Stimulated activated CD4-positive, alpha-beta T cell treated with anti-CD3 and anti-CD28 coated beads, Interleukin-4, amount 100 ng/mL, for 4 hours (primary cell): Measurements from ENCODE around the gene GSTO2.
A peak's percentile ranks its signal among the peaks of the same experiment; 100 is the strongest.

Source experiments
- DNase-seq, 2 experiments: peaks; one replicate each; pipeline ENCODE4 v3.0.0-alpha.2; 2020

The GSTO2 gene

GRCh38 chr10:104327745-104328645 is 59.0 kb downstream of the GSTO2 start:
- DNase-seq, result no peak

DNA sequence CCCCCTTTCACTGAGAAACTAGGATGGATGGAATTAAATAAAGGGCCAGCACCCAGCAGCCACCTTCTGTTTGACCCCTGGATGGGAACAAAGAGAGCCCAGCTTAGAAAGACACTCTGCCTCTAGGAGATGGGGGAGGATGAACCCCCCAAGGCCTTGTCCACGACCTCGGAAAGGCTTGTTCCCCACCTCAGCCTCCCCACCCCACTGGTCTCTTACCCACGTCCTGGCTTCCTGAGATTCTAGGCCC is 59.6 kb downstream of the GSTO2 start:
- no peak for DNase-seq

GRCh38 chr10:104328896-104329710 is 60.1 kb downstream of the GSTO2 start:
- peak; percentile 53 to 89 for DNase-seq

DNA sequence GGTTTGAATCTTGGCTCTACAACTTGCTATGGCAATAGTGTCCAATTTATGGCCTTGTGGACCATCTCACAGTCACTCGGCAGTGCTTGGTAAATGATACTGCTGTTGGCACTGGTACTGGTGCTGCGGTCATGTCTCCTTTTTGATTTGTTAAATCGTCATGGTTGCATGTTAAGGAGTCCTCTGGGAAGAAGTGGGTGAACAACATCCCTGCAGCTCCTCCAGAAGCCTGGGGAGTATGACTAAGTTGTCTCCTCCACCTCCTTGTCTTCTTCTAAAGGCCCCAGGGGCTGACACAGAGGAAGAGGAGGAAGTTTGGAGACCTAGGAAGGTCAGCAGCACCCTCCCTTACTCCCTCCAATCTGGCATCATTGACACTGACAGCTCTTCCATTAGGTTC is 60.8 kb downstream of the GSTO2 start:
- no peak for DNase-seq

- DNase-seq, result no peak
These were observed 61.5 kb downstream of the GSTO2 start for GRCh38 chr10:104330168-104331110.

DNA sequence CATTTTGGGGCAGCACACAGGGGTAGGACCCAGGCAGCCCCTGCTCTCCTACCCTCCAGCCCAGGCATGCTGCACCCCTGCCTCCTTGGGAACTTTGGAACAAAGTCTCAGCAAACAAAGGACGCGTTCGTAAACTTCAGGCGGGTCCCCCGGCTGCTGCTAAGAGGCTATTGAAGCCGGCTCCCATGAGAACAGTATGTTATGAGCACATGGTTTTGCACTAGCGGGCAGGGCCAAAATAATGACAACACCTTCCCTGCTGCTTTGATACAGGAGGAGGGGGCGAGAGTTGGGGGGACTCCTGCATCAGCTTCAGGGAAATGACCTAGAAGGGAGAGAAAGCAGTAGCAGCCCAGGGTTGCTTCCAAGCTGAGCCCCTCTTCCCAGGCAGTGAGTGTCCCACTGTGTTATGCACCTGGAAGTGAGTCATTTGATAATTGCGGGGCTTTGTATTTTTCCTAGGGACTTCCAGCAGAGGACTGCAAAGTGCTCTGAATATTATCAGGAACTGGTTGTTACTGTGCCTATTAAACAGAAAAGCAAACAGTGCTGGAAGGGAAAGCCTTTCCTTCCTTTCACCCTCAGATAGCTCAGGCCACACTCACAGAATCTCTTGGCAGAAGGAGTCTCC is 62.3 kb downstream of the GSTO2 start:
- DNase-seq, result no peak

DNA sequence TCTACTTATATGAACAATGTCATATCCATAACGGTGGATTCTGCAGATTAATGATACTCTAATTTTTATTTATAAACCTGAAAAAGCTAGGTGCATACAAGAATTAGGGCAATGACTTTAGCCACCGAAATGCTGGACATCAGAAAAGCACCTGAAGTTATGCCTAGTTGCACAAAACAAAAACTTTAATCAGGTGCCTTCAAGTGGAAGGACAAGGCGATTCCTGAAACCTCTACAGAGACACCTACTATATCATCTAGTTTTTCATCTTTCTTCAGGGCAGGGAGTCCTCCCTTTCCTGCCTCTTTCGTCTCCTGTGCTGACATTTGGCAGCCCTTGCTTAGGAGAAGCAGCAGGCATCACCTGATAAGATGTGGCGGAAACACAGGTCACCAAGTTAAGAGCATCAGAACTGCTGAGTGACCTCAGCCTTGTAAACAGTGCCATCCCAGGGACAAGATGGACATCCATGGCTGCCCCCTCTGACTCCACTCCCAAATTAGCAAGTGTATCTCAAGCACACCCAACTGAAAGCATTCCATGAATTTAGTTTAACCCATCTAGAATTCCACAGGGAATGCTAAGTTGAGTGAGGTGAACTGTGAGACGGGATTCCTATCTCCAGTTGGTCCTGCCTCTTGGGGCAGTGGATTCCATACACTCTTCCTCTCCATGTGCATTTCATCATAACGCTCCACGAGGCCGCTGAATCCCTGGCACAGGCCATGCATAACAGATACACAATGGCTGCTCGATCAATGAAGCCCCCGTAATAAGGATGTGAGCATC is 63.5 kb downstream of the GSTO2 start:
- DNase-seq, result no peak

DNA sequence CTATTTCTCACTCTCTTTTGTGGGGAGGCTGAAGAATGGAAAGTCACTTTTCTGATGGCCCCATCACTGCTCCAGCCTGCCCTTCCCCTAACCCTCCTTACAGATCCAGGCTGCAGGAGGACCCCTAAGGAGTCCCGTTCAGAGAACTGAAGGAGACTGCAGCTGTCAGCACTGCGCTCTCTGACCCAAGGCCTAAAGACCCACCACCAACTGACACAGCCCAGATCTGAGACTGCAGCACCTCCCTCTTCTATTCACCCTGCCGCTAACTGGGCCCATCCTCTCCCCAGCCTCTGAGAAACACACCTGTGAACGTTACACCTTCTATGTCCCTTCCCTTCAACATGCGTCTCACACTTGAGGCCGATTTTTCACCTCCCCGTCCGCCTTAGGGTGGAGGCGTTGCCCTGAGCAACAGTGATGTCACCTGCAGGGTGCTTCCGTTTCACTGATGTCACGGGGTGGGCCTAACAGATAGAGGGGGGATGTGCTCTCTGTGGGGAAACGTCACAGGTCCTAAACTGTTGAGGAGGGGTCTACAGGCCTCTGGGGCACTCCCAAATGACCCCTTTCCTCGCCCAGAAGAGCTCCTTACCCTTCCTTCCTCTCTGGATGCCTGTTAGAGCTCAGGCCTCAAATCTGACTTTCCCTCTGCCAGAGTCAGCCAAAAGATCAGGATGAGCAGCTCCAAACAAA is 64.2 kb downstream of the GSTO2 start:
- peak; percentile 35 to 72 for DNase-seq

- DNase-seq, result no peak
These were observed 64.9 kb downstream of the GSTO2 start for GRCh38 chr10:104333728-104334373.

- DNase-seq, result no peak
These were observed 65.6 kb downstream of the GSTO2 start for GRCh38 chr10:104334561-104334960.

- no peak for DNase-seq
These were observed 66.1 kb downstream of the GSTO2 start for GRCh38 chr10:104334965-104335650.

DNA sequence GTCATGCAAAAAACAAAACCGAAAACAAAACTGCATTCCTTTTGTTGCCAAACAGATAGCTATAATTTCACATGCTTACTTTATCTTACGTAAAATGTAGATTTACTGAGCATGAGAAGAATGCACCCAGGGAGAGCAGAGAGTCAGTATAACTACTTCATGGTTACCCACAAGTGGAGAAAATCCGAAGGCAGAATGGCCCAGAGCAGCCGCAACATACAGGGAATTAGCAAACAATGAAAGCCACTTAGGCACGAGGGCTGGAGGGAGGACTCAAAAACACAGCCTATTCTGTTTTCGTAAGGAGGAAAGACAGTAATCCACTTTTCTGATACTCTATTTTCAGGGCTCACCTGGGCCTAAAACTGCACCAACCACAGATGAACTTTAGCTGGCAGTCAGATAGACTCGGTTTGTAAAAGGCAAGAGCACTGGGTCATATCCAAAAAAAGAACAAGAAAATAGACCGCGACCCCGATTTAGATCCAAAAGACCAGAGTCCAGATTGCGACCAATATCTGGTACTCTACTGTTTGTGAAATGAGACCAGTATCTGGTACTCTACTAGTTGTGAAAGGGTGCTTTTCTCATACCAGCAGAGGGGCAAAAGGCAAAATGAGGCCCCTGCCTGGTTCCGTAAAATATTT is 68.0 kb downstream of the GSTO2 start:
- no peak for DNase-seq

GRCh38 chr10:104337521-104337984 is 68.6 kb downstream of the GSTO2 start:
- no peak for DNase-seq

DNA sequence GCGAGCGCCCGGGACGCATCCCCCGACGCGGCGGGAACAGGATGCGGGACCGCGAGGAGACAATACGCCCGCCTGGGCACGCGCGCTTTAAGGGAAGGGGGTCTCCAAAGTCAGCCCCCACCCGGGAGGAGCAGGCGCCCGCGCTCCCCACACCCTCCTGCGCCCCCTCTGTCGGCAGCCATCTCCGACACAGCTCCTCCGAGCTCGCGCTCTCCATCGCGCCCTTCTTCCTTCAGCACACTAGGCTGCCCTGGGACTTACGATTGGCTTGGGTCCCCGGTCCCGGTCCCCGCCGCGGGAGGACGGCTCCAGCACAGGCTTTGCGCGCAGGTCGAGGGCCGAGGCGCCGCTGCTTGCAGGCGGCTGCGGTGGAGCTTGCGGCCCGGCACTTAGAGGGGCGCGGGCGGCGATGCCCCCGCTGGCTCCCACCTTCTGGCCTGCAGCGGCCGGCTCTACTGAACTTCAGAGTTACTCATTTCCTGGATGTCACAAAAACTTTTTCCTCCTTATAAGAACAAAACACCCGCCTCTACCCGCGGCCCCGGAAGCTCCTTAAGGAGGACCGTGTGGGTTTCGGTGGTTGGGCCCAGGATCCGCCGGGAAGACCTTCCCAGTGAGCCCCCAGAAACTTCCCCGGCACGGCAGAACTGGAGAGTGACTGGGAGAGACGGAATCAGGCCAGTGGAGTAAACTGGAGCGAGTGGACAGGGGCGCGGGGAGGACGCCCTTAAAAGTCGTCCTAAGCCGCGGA is 69.2 kb downstream of the GSTO2 start, which contains the start of gene ITPRIP:
Gene ITPRIP, minus strand, starts transcription at position 481 of the 751 bp plus-strand sequence. CDS start 22,414 bp downstream, outside the sequence.
- peak; percentile 62 to 65 for DNase-seq

- no peak for DNase-seq
These were observed 70.6 kb downstream of the GSTO2 start for GRCh38 chr10:104339469-104340110.

GRCh38 chr10:104340111-104340526 is 71.1 kb downstream of the GSTO2 start:
- DNase-seq, result no peak

DNA sequence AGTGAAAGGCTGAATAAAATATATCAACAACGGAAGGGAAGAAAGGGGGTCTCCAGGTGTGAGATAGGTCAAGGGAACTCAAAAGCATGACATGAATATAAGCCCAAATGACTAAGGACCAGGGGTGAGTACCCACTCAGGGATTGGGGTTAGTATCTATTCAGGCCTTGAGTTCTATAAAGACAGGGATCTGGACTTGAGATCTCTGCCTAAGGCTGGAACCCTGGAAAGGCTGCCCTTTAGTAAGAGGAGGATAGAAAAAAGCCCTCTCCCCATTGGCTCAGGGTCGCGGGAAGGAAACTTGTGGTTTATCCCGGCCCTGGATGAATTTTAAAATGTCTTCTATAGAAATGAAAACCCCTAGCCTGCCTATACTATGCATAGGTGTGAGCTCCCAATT is 71.7 kb downstream of the GSTO2 start:
- DNase-seq, result no peak

GRCh38 chr10:104342941-104343411 is 74.0 kb downstream of the GSTO2 start:
- DNase-seq, result no peak
